Naive B cell (primary cell): Measurements from ENCODE around the gene RBM8A. TPM values are rescaled to one million over a fixed set of nuclear protein-coding genes. Genes with fewer than 3 reads are reported as not detected.
"Not testable (repeated sequence)": the region's sequence is repeated elsewhere in the genome, so short reads cannot be mapped to it uniquely, and the experiment has no call there.

Experiments
- ATAC-seq, 2 donors: fragments of 150-1000 bp; cut with Tn5 transposase; 2 replicates each; pipeline ENCODE4 v1.10.0; 2021; ENCODE audit warnings: low read depth in 2 of 2, mild to moderate bottlenecking in 2 of 2, moderate library complexity in 2 of 2
- DNase-seq: peaks from one replicate; pipeline ENCODE4 v3.0.0; 2022
- H3K27ac Mint-ChIP-seq, 6 donors: one replicate each; pipeline ENCODE4 v1.8.0; 2020 to 2022; ENCODE audit warnings: mild to moderate bottlenecking in 6 of 6, mixed read lengths in 6 of 6, moderate library complexity in 5 of 6, inconsistent platforms in 2 of 6
- H3K27me3 Mint-ChIP-seq, 3 donors: one replicate each; pipeline ENCODE4 v1.8.0; 2021 to 2022; ENCODE audit warnings: mixed read lengths in 3 of 3, mild to moderate bottlenecking in 1 of 3
- H3K36me3 Mint-ChIP-seq, 2 donors: one replicate each; pipeline ENCODE4 v1.8.0; 2020 to 2022; ENCODE audit warnings: mixed read lengths in 2 of 2, inconsistent platforms in 1 of 2, mild to moderate bottlenecking in 1 of 2
- H3K4me1 Mint-ChIP-seq, 3 donors: one replicate each; pipeline ENCODE4 v1.8.0; 2020 to 2022; ENCODE audit warnings: mixed read lengths in 3 of 3, inconsistent platforms in 1 of 3, mild to moderate bottlenecking in 1 of 3, moderate library complexity in 1 of 3
- H3K4me3 Mint-ChIP-seq, 8 donors: one replicate each; pipeline ENCODE4 v1.8.0; 2020 to 2022; ENCODE audit warnings: mild to moderate bottlenecking in 8 of 8, mixed read lengths in 8 of 8, moderate library complexity in 8 of 8, inconsistent platforms in 2 of 8
- H3K9me3 Mint-ChIP-seq, 7 donors: one replicate each; pipeline ENCODE4 v1.8.0; 2020 to 2022; ENCODE audit warnings: mixed read lengths in 7 of 7, mild to moderate bottlenecking in 5 of 7, inconsistent platforms in 2 of 7, moderate library complexity in 1 of 7
- polyA plus RNA-seq, 6 donors: library from polyadenylated mRNA; unstranded; fragments of 300-500 nt; fragmentation: Illumina TruSeq; gene quantifications; one replicate each; pipeline ENCODE4 v1.2.3, GENCODE V29; 2021; ENCODE audit warnings: low read depth in 6 of 6

RBM8A gene
- polyA plus RNA-seq, 6 donors from 2014 or later: 140 to 220 (median 158) TPM

- H3K27me3 Mint-ChIP-seq, ATAC-seq, DNase-seq, H3K9me3 Mint-ChIP-seq: not testable (repeated sequence)
- Mint-ChIP-seq H3K4me3 (peak overlapping the region in 7 of 8 donors; percentile 91 to 99 (median 96)), H3K36me3 (peaks cover 10 to 16% of the 10 kb centered on the region in 2 donors), H3K4me1 (peaks cover 31 to 41% (median 38%) of the 10 kb centered on the region in 3 donors), H3K27ac (peak overlapping the region in 2 of 6 donors; percentile 34 to 79)
These were observed 7.0 kb downstream of the RBM8A start for GRCh38 chr1:145920297-145920696.

- H3K27ac Mint-ChIP-seq: peak overlapping the region; percentile 78 to 96 (median 94)
- DNase-seq (no peak), ATAC-seq (peak; percentile 1 to 3)
- H3K27me3 Mint-ChIP-seq: no peaks in the 10 kb centered on the region
- H3K4me1 Mint-ChIP-seq: peaks cover 38 to 43% (median 40%) of the 10 kb centered on the region in 3 donors
- H3K9me3 Mint-ChIP-seq: no peaks in the 10 kb centered on the region
- H3K4me3 Mint-ChIP-seq: peak overlapping the region; percentile 91 to 99 (median 96)
- H3K36me3 Mint-ChIP-seq: peaks cover 13 to 24% of the 10 kb centered on the region in 2 donors
These were observed 8.0 kb downstream of the RBM8A start for GRCh38 chr1:145918992-145919939.

GRCh38 chr1:145918144-145918991, 8.9 kb downstream of the RBM8A start, which contains the start of gene PEX11B:
TSS of gene PEX11B (minus strand) at chr1:145918717. CDS start at chr1:145918688, 29 bp downstream.
- peaks cover 13 to 31% of the 10 kb centered on the region in 2 donors for H3K36me3 Mint-ChIP-seq
- H3K27ac Mint-ChIP-seq: peak within 1 kb of the TSS; percentile 88 to 96 (median 94)
- H3K4me3 Mint-ChIP-seq: peak within 1 kb of the TSS; percentile 91 to 99 (median 96)
- H3K9me3 Mint-ChIP-seq: no peaks in the 10 kb centered on the region
- peak; percentile 86 to 89 for ATAC-seq
- peaks cover 42 to 48% (median 43%) of the 10 kb centered on the region in 3 donors for H3K4me1 Mint-ChIP-seq
- no peaks in the 10 kb centered on the region for H3K27me3 Mint-ChIP-seq
- peak; percentile 91 for DNase-seq

GRCh38 chr1:145917595-145917994, 9.7 kb downstream of the RBM8A start:
- Mint-ChIP-seq H3K27me3 (no peaks in the 10 kb centered on the region), H3K9me3 (no peaks in the 10 kb centered on the region), H3K4me1 (peaks cover 37 to 48% (median 42%) of the 10 kb centered on the region in 3 donors), H3K27ac (peak overlapping the region in 5 of 6 donors; percentile 92 to 96 (median 94)), H3K4me3 (peak overlapping the region; percentile 91 to 99 (median 96)), H3K36me3 (peaks cover 13 to 31% of the 10 kb centered on the region in 2 donors)
- ATAC-seq: no peak
- no peak for DNase-seq

- Mint-ChIP-seq H3K4me3 (peak overlapping the region; percentile 61 to 97 (median 90)), H3K9me3 (no peaks in the 10 kb centered on the region), H3K27me3 (no peaks in the 10 kb centered on the region), H3K4me1 (peaks cover 42 to 54% (median 44%) of the 10 kb centered on the region in 3 donors), H3K36me3 (peaks cover 18 to 34% of the 10 kb centered on the region in 2 donors), H3K27ac (peak overlapping the region in 4 of 6 donors; percentile 30 to 94 (median 82))
- DNase-seq (no peak), ATAC-seq (no peak)
These were observed 10.5 kb downstream of the RBM8A start for GRCh38 chr1:145916745-145917144.

GRCh38 chr1:145912128-145912641, 15.1 kb downstream of the RBM8A start:
- H3K27ac Mint-ChIP-seq: no peak overlapping the region
- DNase-seq (no peak), ATAC-seq (peak in 1 of 2 donors; percentile 41)
- no peaks in the 10 kb centered on the region for H3K27me3 Mint-ChIP-seq
- no peak overlapping the region for H3K4me3 Mint-ChIP-seq
- H3K9me3 Mint-ChIP-seq: no peaks in the 10 kb centered on the region
- H3K36me3 Mint-ChIP-seq: peaks cover 18 to 45% of the 10 kb centered on the region in 2 donors
- peaks cover 21 to 33% (median 29%) of the 10 kb centered on the region in 3 donors for H3K4me1 Mint-ChIP-seq

- H3K27ac Mint-ChIP-seq: peak overlapping the region in 2 of 6 donors; percentile 8 to 51
- peaks cover 4 to 13% (median 11%) of the 10 kb centered on the region in 3 donors for H3K4me1 Mint-ChIP-seq
- H3K4me3 Mint-ChIP-seq: no peak overlapping the region
- ATAC-seq (no peak), DNase-seq (no peak)
- H3K9me3 Mint-ChIP-seq: no peaks in the 10 kb centered on the region
- H3K36me3 Mint-ChIP-seq: peaks cover 5 to 15% of the 10 kb centered on the region in 2 donors
- H3K27me3 Mint-ChIP-seq: no peaks in the 10 kb centered on the region
These were observed 18.6 kb downstream of the RBM8A start for GRCh38 chr1:145908653-145909052.

- DNase-seq: no peak
- Mint-ChIP-seq H3K4me1 (peaks cover 4 to 9% (median 7%) of the 10 kb centered on the region in 3 donors), H3K27me3 (no peaks in the 10 kb centered on the region), H3K4me3 (no peak overlapping the region), H3K36me3 (peaks cover 6 to 14% of the 10 kb centered on the region in 2 donors), H3K9me3 (no peaks in the 10 kb centered on the region), H3K27ac (no peak overlapping the region)
- ATAC-seq: no peak
These were observed 20.1 kb downstream of the RBM8A start for GRCh38 chr1:145906954-145907753.

- H3K36me3 Mint-ChIP-seq: peaks cover 7 to 8% of the 10 kb centered on the region in 2 donors
- ATAC-seq: no peak
- no peak overlapping the region for H3K27ac Mint-ChIP-seq
These were observed 25.8 kb downstream of the RBM8A start for GRCh38 chr1:145901312-145902021.

GRCh38 chr1:145898756-145899155, 28.5 kb downstream of the RBM8A start:
- no peak overlapping the region for H3K27ac Mint-ChIP-seq
- ATAC-seq: no peak
- H3K9me3 Mint-ChIP-seq: no peaks in the 10 kb centered on the region
- DNase-seq: no peak
- H3K4me1 Mint-ChIP-seq: peaks cover 0 to 5% (median 0%) of the 10 kb centered on the region in 3 donors
- H3K27me3 Mint-ChIP-seq: no peaks in the 10 kb centered on the region
- H3K36me3 Mint-ChIP-seq: peaks cover 7 to 8% of the 10 kb centered on the region in 2 donors
- H3K4me3 Mint-ChIP-seq: no peak overlapping the region

More at GRCh38 chr1:145901312-145902021, 25.8 kb downstream of the RBM8A start:
- H3K4me1 Mint-ChIP-seq: peaks cover 0 to 5% (median 0%) of the 10 kb centered on the region in 3 donors
- H3K4me3 Mint-ChIP-seq: peak overlapping the region in 1 of 8 donors; percentile 6
- H3K9me3 Mint-ChIP-seq: no peaks in the 10 kb centered on the region
- no peak for DNase-seq
- H3K27me3 Mint-ChIP-seq: no peaks in the 10 kb centered on the region

- no peak overlapping the region for H3K4me3 Mint-ChIP-seq
- peaks cover 0 to 5% (median 0%) of the 10 kb centered on the region in 3 donors for H3K4me1 Mint-ChIP-seq
- H3K36me3 Mint-ChIP-seq: peaks cover 7 to 8% of the 10 kb centered on the region in 2 donors
- no peaks in the 10 kb centered on the region for H3K9me3 Mint-ChIP-seq
- no peaks in the 10 kb centered on the region for H3K27me3 Mint-ChIP-seq
- no peak for ATAC-seq
- no peak overlapping the region for H3K27ac Mint-ChIP-seq
- no peak for DNase-seq
These were observed 29.3 kb downstream of the RBM8A start for GRCh38 chr1:145897969-145898368.

GRCh38 chr1:145895471-145895870, 31.8 kb downstream of the RBM8A start:
- no peaks in the 10 kb centered on the region for H3K27me3 Mint-ChIP-seq

More at GRCh38 chr1:145895471-145895870, 31.8 kb downstream of the RBM8A start:
- Mint-ChIP-seq H3K36me3 (peaks cover 0 to 8% of the 10 kb centered on the region in 2 donors), H3K9me3 (no peaks in the 10 kb centered on the region), H3K4me1 (peaks cover 0 to 5% (median 0%) of the 10 kb centered on the region in 3 donors), H3K27ac (no peak overlapping the region), H3K4me3 (peak overlapping the region in 1 of 8 donors; percentile 23)
- ATAC-seq (no peak), DNase-seq (no peak)
